Astrocyte (in vitro differentiated cells and primary cell): ENCODE measurements around the gene DDO. TPM values are rescaled to one million over a fixed set of nuclear protein-coding genes. Genes with fewer than 3 reads are reported as not detected.

Source experiments
- DNase-seq: peaks from one replicate; pipeline ENCODE4 v3.0.0-alpha.2; 2010; ENCODE audit warnings: low read depth
- FAIRE-seq: peaks from 2 replicates; lab custom pipeline; 2011; peaks lifted over from hg19 to GRCh38; lab: Jason Lieb, UNC
- H2AFZ ChIP-seq: 2 replicates; pipeline ENCODE4 v1.6.0; 2012; ENCODE audit warnings: low read depth, low read length, inconsistent platforms
- H3K27ac ChIP-seq: 2 replicates; pipeline ENCODE4 v1.5.1; 2011; ENCODE audit warnings: low read depth, low read length, inconsistent platforms
- H3K27me3 ChIP-seq: 2 replicates; pipeline ENCODE4 v1.6.0; 2011; ENCODE audit warnings: low read length, inconsistent platforms; ENCODE audit not compliant: insufficient read depth
- H3K36me3 ChIP-seq: 2 replicates; pipeline ENCODE4 v1.5.1; 2011; ENCODE audit warnings: low read length, inconsistent platforms; ENCODE audit not compliant: insufficient read depth
- H3K4me1 ChIP-seq: 2 replicates; pipeline ENCODE4 v1.5.1; 2011; ENCODE audit warnings: low read length, inconsistent platforms; ENCODE audit not compliant: insufficient read depth
- H3K4me2 ChIP-seq: 2 replicates; pipeline ENCODE4 v1.6.0; 2012; ENCODE audit warnings: low read length, inconsistent platforms
- H3K4me3 ChIP-seq: 2 replicates; pipeline ENCODE4 v1.5.1; 2011; ENCODE audit warnings: low read depth, mild to moderate bottlenecking, low read length, inconsistent platforms; ENCODE audit not compliant: insufficient read depth
- H3K79me2 ChIP-seq: 2 replicates; pipeline ENCODE4 v1.6.0; 2012; ENCODE audit warnings: mild to moderate bottlenecking, low read length, inconsistent platforms; ENCODE audit not compliant: insufficient read depth
- H3K9ac ChIP-seq: 2 replicates; pipeline ENCODE4 v1.6.0; 2012; ENCODE audit warnings: mild to moderate bottlenecking, low read length, inconsistent platforms
- H3K9me3 ChIP-seq: 2 replicates; pipeline ENCODE4 v1.5.1; 2012; ENCODE audit warnings: low read depth, mild to moderate bottlenecking, low read length, inconsistent platforms; ENCODE audit not compliant: insufficient read depth
- H4K20me1 ChIP-seq: 2 replicates; pipeline ENCODE4 v1.6.0; 2012; ENCODE audit warnings: low read length, inconsistent platforms; ENCODE audit not compliant: insufficient read depth
- H3K27ac Mint-ChIP-seq: one replicate; pipeline ENCODE4 v1.8.0; 2021; ENCODE audit warnings: mild to moderate bottlenecking, mixed read lengths; ENCODE audit not compliant: unreplicated experiment
- H3K27me3 Mint-ChIP-seq: one replicate; pipeline ENCODE4 v1.8.0; 2021; ENCODE audit warnings: low read depth, mixed read lengths; ENCODE audit not compliant: unreplicated experiment
- H3K36me3 Mint-ChIP-seq: one replicate; pipeline ENCODE4 v1.8.0; 2021; ENCODE audit warnings: low read depth, mixed read lengths; ENCODE audit not compliant: unreplicated experiment
- H3K4me1 Mint-ChIP-seq: one replicate; pipeline ENCODE4 v1.8.0; 2021; ENCODE audit warnings: low read depth, mixed read lengths; ENCODE audit not compliant: unreplicated experiment
- H3K4me3 Mint-ChIP-seq: one replicate; pipeline ENCODE4 v1.8.0; 2021; ENCODE audit warnings: mild to moderate bottlenecking, moderate library complexity, mixed read lengths; ENCODE audit not compliant: unreplicated experiment
- H3K9me3 Mint-ChIP-seq: one replicate; pipeline ENCODE4 v1.8.0; 2021; ENCODE audit warnings: mild to moderate bottlenecking, mixed read lengths; ENCODE audit not compliant: unreplicated experiment
- CTCF ChIP-seq: IDR thresholded peaks from 2 replicates; pipeline ENCODE4 v1.5.1; 2011; ENCODE audit warnings: low read depth, mild to moderate bottlenecking, inconsistent platforms, low read length, moderate library complexity; ENCODE audit not compliant: insufficient read depth
- EZH2 ChIP-seq: IDR thresholded peaks from 2 replicates; pipeline ENCODE4 v1.6.1; 2012; ENCODE audit warnings: mild to moderate bottlenecking, low read length, inconsistent platforms; ENCODE audit not compliant: insufficient read depth
- total RNA-seq: library from RNA; stranded (reverse); gene quantifications from 2 replicates; pipeline ENCODE4 v1.2.1, GENCODE V29; 2021

DDO gene
- total RNA-seq, 1 donor from 2014 or later = not detected

- no peaks in the 10 kb centered on the region for H3K4me1 Mint-ChIP-seq
- H3K9me3 ChIP-seq = no peaks in the 10 kb centered on the region
- no peaks in the 10 kb centered on the region for H3K9me3 Mint-ChIP-seq
- no peaks in the 10 kb centered on the region for H3K36me3 ChIP-seq
- H3K4me2 ChIP-seq = no peak overlapping the region
- DNase-seq = no peak
- peaks cover 3% of the 10 kb centered on the region for H3K27me3 Mint-ChIP-seq
- H3K27ac Mint-ChIP-seq = no peak overlapping the region
- TF ChIP-seq EZH2 (no peak), CTCF (no peak)
- no peaks in the 10 kb centered on the region for H3K79me2 ChIP-seq
- H3K36me3 Mint-ChIP-seq = no peaks in the 10 kb centered on the region
- no peak overlapping the region for H2AFZ ChIP-seq
- H3K27me3 ChIP-seq = no peaks in the 10 kb centered on the region
- FAIRE-seq = no peak
- no peak overlapping the region for H3K27ac ChIP-seq
- H3K4me3 ChIP-seq = no peak overlapping the region
- no peaks in the 10 kb centered on the region for H4K20me1 ChIP-seq
- no peak overlapping the region for H3K9ac ChIP-seq
- no peaks in the 10 kb centered on the region for H3K4me1 ChIP-seq
- H3K4me3 Mint-ChIP-seq = no peak overlapping the region
Observed at GRCh38 chr6:110401585-110402176, 13.7 kb downstream of the DDO start.

DNA sequence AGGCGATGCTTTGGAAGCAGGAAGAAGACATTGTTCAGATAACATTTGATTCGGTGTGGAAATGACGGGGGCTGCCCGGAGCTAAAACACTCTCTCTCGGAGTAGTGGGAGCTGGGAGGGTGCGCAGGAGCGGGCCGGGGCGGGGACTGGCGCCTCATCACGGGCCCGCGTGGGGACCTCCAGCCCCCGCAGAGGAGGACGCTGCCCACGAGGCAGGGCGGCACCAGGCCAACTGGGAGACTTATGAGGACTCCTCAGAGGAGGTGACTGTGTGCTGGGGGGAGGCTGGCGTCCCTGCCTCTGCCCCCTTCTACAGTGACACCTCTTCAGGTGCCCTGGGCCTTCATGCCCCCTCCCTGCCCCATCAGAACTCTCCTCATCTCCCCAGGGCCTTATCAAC is 15.2 kb downstream of the DDO start:
- H3K9ac ChIP-seq = peak overlapping the region; percentile 35
- Mint-ChIP-seq H3K4me1 (no peaks in the 10 kb centered on the region), H3K9me3 (no peaks in the 10 kb centered on the region), H3K27ac (no peak overlapping the region), H3K36me3 (no peaks in the 10 kb centered on the region), H3K27me3 (peaks cover 8% of the 10 kb centered on the region), H3K4me3 (no peak overlapping the region)
- H3K27me3 ChIP-seq = no peaks in the 10 kb centered on the region
- H3K4me1 ChIP-seq = no peaks in the 10 kb centered on the region
- H2AFZ ChIP-seq = peak overlapping the region; percentile 92
- TF ChIP-seq EZH2 = no peak
- peak overlapping the region; percentile 85 for H3K4me2 ChIP-seq
- no peaks in the 10 kb centered on the region for H3K36me3 ChIP-seq
- FAIRE-seq = no peak
- H3K79me2 ChIP-seq = no peaks in the 10 kb centered on the region
- no peaks in the 10 kb centered on the region for H3K9me3 ChIP-seq
- DNase-seq = no peak
- no peaks in the 10 kb centered on the region for H4K20me1 ChIP-seq
- no peak overlapping the region for H3K27ac ChIP-seq
- H3K4me3 ChIP-seq = peak overlapping the region; percentile 45

- Histone ChIP-seq H4K20me1 (no peaks in the 10 kb centered on the region), H3K27ac (no peak overlapping the region), H3K9me3 (no peaks in the 10 kb centered on the region), H3K36me3 (no peaks in the 10 kb centered on the region), H3K4me3 (peak overlapping the region; percentile 45), H3K79me2 (no peaks in the 10 kb centered on the region), H2AFZ (peak overlapping the region; percentile 92), H3K4me1 (no peaks in the 10 kb centered on the region), H3K4me2 (peak overlapping the region; percentile 85), H3K27me3 (no peaks in the 10 kb centered on the region), H3K9ac (peak overlapping the region; percentile 35)
- H3K27ac Mint-ChIP-seq = no peak overlapping the region
- H3K4me1 Mint-ChIP-seq = no peaks in the 10 kb centered on the region
- FAIRE-seq = no peak
- no peak for DNase-seq
- no peaks in the 10 kb centered on the region for H3K9me3 Mint-ChIP-seq
- no peaks in the 10 kb centered on the region for H3K36me3 Mint-ChIP-seq
- no peak overlapping the region for H3K4me3 Mint-ChIP-seq
- no peak for TF ChIP-seq CTCF
- TF ChIP-seq EZH2 = no peak
- H3K27me3 Mint-ChIP-seq = peaks cover 11% of the 10 kb centered on the region
Observed at GRCh38 chr6:110399219-110400071, 15.9 kb downstream of the DDO start.
